Testis (tissue), 3 donors: ENCODE measurements around the gene KLF1. TPM values are rescaled to one million over a fixed set of nuclear protein-coding genes. Genes with fewer than 3 reads are reported as not detected.
A peak's percentile ranks its signal among the peaks of the same experiment; 100 is the strongest.

Experiments used
- DNase-seq: peaks from one replicate; pipeline ENCODE4 v3.0.0-alpha.2; 2019
- H3K27ac ChIP-seq, 2 donors: fragments of 200-600 bp; sonication (generic); one replicate each; pipeline ENCODE4 v1.5.1; 2019
- H3K27me3 ChIP-seq: fragments of 200-600 bp; sonication (generic); one replicate; pipeline ENCODE4 v1.5.1; 2019
- H3K36me3 ChIP-seq: fragments of 200-600 bp; sonication (generic); one replicate; pipeline ENCODE4 v1.5.1; 2017; ENCODE audit warnings: low read depth; ENCODE audit errors: missing control alignments
- H3K4me1 ChIP-seq: fragments of 200-600 bp; sonication (generic); one replicate; pipeline ENCODE4 v1.5.1; 2019
- H3K4me3 ChIP-seq, 2 donors: fragments of 200-600 bp; sonication (generic); one replicate each; pipeline ENCODE4 v1.5.1; 2017 to 2019
- H3K9me3 ChIP-seq: fragments of 200-600 bp; sonication (generic); one replicate; pipeline ENCODE4 v1.5.1; 2017
- POLR2A ChIP-seq: fragments of 450-650 bp; IDR thresholded peaks from one replicate; pipeline ENCODE4 v1.6.1; 2017; ENCODE audit warnings: antibody characterized with exemption, mild to moderate bottlenecking, moderate library complexity
- WGBS, 2 donors: methylation state at CpG; one replicate each; pipeline ENCODE4 v1.1.5; 2018; 5-methylcytosine and 5-hydroxymethylcytosine counted together
- intact Hi-C: fragments of 100-400 bp; cut with DNase I; formaldehyde crosslinking; loops from one replicate; pipeline ENCODE4 v1.15.1; 2023; ENCODE audit warnings: low total_unique reads
- polyA plus RNA-seq: library from polyadenylated mRNA; stranded (reverse); fragments of 350-450 nt; fragmentation: Illumina TruSeq; extraction: RNeasy Lipid Tissue Mini Kit (QIAGEN cat#74804); gene quantifications from one replicate; pipeline ENCODE4 v1.2.3, GENCODE V29; 2014; ENCODE audit warnings: low read depth, low replicate concordance; ENCODE audit not compliant: insufficient read depth
- total RNA-seq, 2 donors: library from RNA; depleted of rRNA; stranded (reverse); fragments of >200 nt; gene quantifications; one replicate each; pipeline ENCODE4 v1.2.3, GENCODE V29; 2016
- TF ChIP-seq, protein P1 (sequence below), 3 experiments: fragments of 450-650 bp in 2 of 3; fragments of 200-600 bp in 1 of 3; sonication (generic) in 1 of 3; IDR thresholded peaks; one replicate each; pipeline ENCODE4 v1.5.1; 2016 to 2019; ENCODE audit warnings: antibody characterized with exemption in 3 of 3, mild to moderate bottlenecking in 2 of 3, moderate library complexity in 1 of 3

The KLF1 gene
- total and polyA plus RNA-seq, 3 donors from 2014 or later: 0.24 to 0.31 TPM; not detected in 1

DNA sequence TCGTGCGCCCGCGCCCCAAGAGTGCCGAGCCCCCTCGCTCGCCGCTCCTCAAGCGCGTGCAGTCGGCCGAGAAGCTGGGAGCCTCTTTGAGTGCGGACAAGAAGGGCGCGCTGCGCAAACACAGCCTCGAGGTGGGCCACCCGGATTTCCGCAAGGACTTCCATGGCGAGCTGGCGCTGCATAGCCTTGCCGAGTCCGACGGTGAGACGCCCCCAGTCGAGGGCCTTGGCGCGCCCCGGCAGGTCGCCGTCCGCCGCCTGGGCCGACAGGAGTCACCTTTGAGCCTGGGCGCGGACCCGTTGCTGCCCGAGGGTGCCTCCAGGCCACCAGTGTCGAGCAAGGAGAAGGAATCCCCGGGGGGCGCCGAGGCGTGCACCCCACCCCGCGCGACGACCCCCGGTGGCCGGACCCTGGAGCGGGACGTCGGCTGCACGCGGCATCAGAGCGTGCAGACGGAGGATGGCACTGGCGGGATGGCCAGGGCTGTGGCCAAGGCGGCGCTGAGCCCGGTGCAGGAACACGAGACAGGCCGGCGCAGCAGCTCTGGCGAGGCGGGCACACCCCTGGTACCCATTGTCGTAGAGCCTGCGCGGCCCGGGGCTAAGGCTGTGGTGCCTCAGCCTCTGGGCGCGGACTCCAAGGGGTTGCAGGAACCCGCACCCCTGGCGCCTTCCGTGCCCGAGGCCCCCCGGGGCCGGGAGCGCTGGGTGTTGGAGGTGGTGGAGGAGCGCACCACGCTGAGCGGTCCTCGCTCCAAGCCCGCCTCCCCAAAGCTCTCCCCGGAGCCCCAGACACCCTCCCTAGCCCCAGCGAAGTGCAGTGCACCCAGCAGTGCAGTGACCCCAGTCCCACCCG, 12.9 kb downstream of the KLF1 start:
- Histone ChIP-seq H3K4me3 (peak overlapping the region; percentile 15 to 36), H3K36me3 (no peaks in the 10 kb centered on the region)

DNA sequence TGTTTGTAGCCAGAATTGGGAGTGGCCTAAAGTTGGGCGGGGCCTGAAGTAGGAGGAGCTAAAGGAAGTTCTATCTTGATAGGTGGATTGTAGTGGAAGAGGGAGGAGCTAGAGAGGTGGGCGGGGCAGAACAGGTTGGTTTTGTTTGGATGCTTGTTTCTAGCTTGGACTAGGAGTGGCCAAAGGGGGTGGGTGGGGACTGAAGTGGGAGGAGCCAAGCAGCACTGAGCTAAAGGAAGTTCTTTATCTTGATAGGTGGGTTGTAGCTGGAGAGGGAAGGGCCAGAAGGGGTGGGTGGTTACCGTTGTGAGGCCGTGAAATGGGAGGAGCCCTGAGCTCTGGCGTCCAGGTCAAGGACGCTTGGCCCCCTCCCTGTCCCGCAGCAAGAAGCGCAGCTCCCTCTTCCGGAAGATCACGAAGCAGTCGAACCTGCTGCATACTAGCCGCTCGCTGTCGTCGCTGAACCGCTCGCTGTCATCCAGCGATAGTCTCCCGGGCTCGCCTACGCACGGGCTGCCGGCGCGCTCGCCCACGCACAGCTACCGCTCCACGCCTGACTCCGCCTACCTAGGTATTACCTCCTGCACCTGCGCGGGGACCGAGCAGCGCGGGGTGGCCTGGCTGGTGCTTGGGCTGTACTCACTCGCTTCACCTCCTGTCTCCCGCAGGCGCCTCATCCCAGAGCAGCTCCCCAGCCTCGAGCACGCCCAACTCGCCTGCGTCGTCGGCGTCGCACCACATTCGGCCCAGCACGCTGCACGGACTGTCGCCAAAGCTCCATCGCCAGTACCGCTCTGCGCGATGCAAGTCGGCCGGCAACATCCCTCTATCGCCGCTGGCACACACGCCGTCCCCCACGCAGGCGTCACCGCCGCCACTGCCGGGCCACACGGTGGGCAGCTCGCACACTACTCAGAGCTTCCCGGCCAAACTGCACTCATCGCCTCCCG, 13.8 kb downstream of the KLF1 start:
- DNase-seq: peak; percentile 80
- Histone ChIP-seq H3K27ac (no peak overlapping the region), H3K4me3 (peak overlapping the region; percentile 15 to 36), H3K9me3 (no peaks in the 10 kb centered on the region), H3K36me3 (no peaks in the 10 kb centered on the region), H3K4me1 (no peaks in the 10 kb centered on the region), H3K27me3 (no peaks in the 10 kb centered on the region)
- 18 to 63% methylated on average over 34 to 70 of the region's 70 CpGs for WGBS, 2 donors
- intact Hi-C loops: no loop called here
- TF ChIP-seq POLR2A: no peak
- TF ChIP-seq, protein P1, sequence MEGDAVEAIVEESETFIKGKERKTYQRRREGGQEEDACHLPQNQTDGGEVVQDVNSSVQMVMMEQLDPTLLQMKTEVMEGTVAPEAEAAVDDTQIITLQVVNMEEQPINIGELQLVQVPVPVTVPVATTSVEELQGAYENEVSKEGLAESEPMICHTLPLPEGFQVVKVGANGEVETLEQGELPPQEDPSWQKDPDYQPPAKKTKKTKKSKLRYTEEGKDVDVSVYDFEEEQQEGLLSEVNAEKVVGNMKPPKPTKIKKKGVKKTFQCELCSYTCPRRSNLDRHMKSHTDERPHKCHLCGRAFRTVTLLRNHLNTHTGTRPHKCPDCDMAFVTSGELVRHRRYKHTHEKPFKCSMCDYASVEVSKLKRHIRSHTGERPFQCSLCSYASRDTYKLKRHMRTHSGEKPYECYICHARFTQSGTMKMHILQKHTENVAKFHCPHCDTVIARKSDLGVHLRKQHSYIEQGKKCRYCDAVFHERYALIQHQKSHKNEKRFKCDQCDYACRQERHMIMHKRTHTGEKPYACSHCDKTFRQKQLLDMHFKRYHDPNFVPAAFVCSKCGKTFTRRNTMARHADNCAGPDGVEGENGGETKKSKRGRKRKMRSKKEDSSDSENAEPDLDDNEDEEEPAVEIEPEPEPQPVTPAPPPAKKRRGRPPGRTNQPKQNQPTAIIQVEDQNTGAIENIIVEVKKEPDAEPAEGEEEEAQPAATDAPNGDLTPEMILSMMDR (IDR thresholded peaks at IDR 0.05): no peak

More for the DNA sequence above, 12.9 kb downstream of the KLF1 start:
- no peak for DNase-seq
- intact Hi-C loops: no loop called here
- H3K27me3 ChIP-seq: no peaks in the 10 kb centered on the region
- H3K4me1 ChIP-seq: no peaks in the 10 kb centered on the region
- 86 to 90% methylated on average over 2 to 82 of the region's 86 CpGs for WGBS, 2 donors
- TF ChIP-seq, protein P1 (IDR thresholded peaks at IDR 0.05): no peak
- no peak for TF ChIP-seq POLR2A
- H3K27ac ChIP-seq: no peak overlapping the region
- no peaks in the 10 kb centered on the region for H3K9me3 ChIP-seq

DNA sequence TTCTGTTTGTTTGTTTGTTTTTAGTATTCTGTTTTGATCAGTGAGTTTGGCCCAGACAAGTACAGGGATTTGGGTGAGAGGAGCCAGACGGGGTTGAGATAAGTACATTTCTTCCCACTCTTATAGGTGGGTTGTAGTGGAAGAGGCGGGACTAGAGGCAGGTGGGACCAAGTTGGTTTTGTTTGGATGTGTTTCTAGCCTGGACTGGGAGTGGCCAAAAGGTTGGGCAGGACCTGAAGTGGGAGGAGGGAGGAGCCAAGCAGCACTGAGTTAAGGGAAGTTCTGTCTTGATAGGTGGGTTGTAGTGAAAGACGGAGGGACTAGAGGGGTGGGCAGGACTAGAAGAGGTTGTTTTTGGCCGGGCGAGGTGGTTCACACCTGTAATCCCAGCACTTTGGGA, 14.7 kb downstream of the KLF1 start:
- intact Hi-C loops: no loop called here
- no peak for DNase-seq
- Histone ChIP-seq H3K36me3 (no peaks in the 10 kb centered on the region), H3K4me1 (no peaks in the 10 kb centered on the region), H3K4me3 (no peak overlapping the region), H3K9me3 (no peaks in the 10 kb centered on the region), H3K27ac (no peak overlapping the region), H3K27me3 (no peaks in the 10 kb centered on the region)
- 57 to 72% methylated on average over 5 of the region's 5 CpGs for WGBS, 2 donors
- no peak for TF ChIP-seq POLR2A
- TF ChIP-seq, protein P1 (IDR thresholded peaks at IDR 0.05): no peak

DNA sequence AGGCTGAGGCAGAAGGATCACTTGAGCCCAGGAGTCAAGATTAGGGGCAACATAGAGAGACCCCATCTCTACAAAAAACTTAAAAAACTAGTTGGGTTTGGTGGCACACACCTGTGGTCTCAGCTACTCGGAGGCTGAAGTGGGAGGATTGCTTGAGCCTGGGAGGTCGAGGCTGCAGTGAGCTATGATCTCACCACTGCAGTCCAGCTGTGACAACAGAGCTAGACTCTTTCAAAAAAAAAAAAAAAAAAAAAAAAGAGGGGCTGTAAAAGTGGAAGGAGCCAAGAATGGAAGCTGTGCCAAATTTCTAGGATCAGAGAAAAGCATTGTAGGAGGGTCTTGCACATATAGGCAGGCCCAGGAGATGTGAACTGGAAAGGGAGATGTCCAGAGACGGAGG, 15.3 kb downstream of the KLF1 start:
- no peak for TF ChIP-seq POLR2A
- TF ChIP-seq, protein P1 (IDR thresholded peaks at IDR 0.05): no peak
- Histone ChIP-seq H3K4me1 (no peaks in the 10 kb centered on the region), H3K27me3 (no peaks in the 10 kb centered on the region), H3K9me3 (no peaks in the 10 kb centered on the region), H3K27ac (no peak overlapping the region), H3K4me3 (no peak overlapping the region), H3K36me3 (no peaks in the 10 kb centered on the region)
- WGBS, 2 donors: 59 to 68% methylated on average over 3 of the region's 3 CpGs
- intact Hi-C loops: no loop called here
- DNase-seq: no peak
